Stimulated activated CD4-positive, alpha-beta T cell treated with anti-CD3 and anti-CD28 coated beads, Interleukin-2, amount 100 ng/mL, for 24 hours (primary cell): Measurements from ENCODE around the gene PLCG1.

Source experiments
- DNase-seq, 2 donors: peaks; one replicate each; pipeline ENCODE4 v3.0.0-alpha.2; 2020

The PLCG1 gene

DNA sequence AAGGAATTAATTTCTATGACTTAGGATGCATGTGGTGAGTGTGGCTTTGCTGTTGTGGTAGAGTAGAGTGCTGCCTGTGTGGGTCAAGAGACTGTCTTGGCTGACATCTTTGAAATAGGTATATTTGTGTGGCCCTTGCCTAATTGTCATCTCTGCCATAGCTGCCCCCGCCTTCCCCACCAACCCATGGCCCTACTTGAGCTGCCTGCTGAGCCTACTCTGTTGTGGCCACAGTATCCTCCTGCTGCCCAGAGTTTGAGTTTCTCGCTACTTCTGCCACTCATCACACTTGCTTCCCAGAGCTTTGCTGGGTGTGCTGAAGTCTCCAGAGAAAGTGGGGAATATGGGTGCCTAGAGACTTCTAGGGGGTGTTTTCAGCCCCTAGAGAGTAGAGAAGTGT is 8.0 kb downstream of the PLCG1 start:
- no peak for DNase-seq

DNA sequence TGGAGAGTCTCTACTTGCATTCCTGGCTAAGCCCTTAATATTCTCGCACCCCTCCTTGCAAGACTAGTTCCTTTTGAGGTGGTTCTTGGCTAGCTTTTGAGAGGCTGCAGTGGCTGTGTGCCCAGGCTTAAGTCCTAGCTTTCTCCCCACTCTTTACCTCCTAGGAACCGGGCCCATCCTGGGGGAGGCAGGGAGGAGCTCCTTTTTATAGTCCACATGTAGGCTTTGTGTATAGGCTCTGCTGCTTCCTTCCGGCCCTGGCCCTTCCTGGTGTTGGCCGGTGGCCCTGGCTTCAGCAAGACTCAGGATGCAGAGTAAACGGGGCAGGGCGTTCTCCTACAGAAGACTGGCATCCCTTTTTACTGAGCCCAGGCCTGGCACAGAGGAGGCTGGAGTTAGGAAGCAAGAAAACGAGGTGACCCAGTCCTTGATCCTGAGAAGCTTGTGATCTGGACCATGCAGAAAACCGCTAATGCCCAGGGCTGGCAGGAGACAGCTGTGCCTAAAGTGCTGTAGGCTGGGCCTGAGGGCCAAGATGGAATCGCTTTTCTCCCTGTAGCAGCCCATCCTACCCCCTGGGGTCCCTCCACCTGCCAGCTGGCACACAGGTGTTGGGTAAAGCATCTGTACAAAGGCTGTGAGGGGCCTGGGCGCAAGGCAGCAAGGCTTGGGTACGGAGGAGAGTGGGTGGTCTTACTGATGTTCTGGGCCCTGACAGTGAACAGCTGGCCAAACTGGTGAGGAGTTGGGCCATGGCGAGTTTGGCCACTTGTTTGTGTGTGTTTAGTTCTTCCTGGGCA is 8.7 kb downstream of the PLCG1 start:
- no peak for DNase-seq

DNA sequence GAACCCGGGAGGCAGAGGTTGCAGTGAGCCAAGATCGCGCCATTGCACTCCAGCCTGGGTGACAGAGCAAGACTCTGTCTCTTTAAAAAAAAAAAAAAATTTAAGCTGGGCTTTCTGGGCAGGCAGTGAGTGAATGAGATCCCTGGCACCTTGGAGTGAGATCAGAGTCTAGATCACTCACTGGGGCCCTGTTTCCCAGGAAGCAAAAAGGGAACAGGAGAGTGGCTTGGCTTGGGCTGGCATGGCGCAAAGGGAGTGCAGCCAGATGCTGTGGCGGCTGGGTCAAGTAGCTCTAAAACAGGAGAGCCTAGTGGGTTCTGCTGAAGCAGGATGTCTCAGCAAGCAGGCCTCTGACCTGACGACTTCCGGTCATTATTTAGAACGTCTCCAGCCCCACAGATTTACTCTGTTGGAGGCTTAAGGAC is 10.4 kb downstream of the PLCG1 start:
- no peak for DNase-seq

DNA sequence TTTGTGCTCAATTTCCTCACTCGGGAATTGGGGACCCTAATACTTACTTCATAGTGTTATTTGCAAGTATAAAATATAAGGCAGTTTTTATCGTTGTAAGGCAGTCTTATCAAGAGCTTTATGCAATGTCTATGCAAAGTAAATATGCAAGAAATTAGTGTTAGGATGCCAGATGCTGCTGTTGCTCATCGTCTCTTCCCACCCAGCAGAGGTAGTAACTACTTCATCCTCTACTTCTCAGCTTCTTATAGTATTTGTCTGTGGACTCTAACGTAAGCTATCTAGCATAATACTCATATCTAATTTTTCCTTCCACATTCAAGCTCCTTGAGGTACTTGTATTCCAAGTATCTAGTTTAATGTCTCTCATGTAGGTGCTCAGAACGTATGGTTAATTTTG is 11.6 kb downstream of the PLCG1 start:
- DNase-seq: no peak

DNA sequence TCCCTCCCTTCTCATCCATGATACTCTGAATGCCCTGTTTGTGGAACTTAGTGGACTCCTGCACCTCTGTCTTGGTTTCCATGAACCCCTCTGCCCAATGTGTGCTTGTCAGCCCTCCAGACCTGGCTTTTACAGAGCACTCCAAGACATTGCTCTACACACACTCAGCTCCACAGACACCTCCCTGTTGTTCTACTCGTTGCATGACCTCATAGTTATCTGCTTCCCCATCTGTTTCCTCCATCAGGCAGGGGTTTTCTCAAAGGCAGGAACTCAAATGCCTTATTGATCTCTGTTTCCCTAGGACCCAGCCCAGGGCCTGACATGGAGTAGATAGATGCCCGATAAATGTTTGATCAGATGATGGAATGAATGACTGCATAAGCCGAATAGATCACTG is 13.3 kb downstream of the PLCG1 start:
- no peak for DNase-seq

DNA sequence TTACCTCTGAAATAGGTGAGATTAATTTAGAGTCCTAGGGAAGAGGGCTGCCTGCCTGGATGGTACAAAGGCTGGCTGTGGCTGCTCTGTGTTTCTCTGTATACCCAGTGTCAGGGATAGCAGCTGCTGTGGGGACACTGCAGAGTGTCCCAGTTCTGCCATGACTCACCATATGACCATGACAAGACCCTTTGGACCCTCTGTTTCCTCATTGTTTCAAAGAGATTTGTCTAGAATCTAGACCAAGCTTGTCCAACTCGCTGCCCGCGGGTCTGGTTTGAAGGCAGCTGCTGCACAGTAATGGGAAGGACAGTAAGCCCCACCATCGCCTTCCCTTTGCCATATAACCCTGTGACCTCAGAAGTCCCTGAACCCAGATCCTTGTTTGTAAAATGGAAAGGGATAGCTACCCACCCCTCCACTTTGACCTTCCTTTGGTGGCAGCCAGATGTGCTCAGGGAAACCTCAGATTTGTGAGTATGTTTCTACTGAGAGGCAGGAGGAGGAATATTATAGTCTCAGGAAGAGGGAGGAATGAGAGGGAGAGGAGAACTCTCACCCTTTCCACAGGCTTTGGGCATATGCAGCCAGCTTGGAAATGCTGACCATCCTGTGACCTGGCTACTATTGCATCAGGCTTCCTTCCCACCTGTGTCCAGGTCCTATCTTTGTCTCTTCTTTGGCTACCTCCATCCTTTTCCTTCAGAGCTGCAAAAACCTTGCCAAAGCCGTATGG is 14.0 kb downstream of the PLCG1 start:
- no peak for DNase-seq

DNA sequence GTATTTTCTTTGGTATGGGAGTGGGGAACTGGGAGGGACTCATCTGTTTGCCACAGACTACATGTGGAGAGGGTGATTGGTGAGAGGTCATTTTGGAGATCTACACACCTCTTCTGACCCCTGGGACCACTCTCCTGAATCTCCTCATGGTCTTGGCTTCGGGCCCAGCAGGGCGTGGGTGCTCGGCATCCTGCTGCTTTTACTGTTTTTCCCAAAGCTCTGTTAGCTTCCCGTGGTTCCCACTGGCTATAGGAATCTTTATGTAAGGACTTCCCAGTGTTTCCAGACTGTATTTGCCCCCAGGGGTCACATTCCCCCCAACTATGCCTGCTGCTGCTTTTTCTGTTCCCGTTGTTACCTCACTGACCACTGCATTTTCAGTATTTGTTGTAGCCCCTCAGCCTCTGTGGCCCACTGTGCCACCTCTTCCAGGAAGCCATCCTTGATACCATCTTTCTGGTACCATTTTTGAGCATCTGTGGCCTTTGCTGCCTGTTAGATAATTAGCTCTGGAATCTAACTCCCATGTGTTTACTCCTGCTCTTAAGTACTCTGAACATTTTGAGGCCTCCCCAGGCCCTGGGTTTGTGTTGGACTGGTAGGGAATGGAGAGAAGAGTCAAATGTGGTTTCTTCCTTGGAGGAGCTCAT is 14.9 kb downstream of the PLCG1 start:
- DNase-seq: no peak

DNA sequence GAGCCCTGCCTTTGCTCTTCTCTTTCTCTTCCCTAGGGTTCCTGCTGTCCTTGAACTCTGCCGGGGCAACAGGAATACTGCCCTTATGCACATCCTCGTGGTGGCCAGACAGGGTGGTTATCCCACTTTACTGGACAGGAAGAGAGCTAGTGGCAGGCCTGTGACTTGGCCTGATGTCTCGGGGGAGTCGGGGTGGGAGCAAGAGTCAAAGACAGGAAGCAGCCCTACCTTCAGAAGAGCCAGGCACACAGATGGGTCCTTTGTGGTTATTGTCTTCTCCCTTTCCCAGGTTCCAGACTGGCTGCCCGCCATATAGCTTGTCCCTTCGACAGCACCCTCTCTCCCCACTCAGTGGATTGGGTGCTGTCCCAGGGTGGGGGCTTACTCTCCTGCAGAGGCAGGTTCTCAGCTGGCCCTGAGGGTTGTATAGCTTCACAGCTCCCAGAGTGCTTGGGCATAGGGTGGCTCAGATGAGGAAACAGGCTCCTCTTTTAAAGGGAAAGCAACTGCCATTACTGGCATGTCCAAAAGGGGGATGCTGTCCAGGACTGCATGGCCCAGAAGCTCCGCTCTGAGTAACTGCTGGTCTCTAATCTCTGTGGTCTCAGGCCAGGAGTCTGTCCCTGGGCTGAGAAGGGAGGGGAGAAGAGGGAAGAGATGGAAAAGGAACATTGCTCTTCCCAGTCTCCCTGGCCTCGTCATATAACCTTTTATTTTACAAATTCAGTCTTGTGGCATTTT is 17.3 kb downstream of the PLCG1 start:
- DNase-seq: no peak

DNA sequence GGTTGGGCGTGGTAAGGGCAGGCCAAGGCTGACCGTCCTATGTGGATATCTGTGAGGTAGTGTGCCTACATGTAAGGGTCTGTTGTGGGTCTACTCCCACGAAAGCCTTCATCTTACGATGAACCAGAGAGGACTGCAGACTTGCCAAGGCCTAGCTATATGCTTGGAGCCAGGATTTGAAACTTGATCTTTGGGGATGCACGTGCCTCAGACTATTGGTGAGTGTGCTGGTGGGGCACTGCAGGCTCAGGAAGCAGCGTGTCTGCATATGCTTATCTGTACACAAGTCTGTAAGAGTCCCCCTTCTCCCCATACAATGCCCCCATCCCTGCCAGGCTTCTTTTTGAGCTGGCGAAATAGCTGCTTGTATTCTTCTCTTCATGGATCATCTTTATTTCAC is 17.9 kb downstream of the PLCG1 start:
- DNase-seq: no peak

DNA sequence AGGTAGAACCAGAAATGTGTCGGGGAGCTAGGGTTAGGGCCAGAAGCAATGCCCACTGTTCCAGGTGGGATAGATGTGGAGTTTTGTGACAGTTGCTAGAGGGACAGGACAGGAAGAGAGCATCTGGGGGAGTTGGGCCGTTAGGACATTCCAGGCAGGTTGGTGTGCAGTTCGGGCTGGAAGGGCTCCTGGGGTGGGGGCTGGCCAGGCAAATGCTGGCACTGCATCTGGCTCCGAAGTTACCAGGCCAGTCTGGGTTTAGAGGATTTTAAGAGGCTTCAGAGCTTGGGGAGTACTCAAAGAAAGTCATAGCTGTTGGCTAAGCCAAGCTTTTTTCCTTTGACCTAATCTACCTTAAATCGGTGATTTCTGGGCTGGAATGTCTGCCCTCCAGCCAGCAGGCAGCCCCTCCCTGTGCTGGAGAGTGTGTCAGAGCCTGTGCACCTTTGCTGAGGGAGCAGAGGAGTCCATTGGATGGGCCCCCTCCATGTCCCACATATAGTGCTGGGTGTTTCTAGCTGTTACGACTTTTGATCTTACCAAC is 20.8 kb downstream of the PLCG1 start:
- DNase-seq: no peak

DNA sequence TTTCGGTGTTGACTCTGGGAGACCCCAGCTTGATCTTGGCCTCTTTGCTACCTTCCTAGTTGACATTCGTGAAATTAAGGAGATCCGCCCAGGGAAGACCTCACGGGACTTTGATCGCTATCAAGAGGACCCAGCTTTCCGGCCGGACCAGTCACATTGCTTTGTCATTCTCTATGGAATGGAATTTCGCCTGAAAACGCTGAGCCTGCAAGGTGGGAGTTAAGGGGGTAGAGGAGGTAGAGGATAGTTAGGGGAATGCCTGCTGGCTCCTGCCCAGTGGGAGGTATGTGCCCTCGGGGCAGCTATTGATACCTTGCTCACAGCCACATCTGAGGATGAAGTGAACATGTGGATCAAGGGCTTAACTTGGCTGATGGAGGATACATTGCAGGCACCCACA is 22.2 kb downstream of the PLCG1 start:
- DNase-seq: no peak

DNA sequence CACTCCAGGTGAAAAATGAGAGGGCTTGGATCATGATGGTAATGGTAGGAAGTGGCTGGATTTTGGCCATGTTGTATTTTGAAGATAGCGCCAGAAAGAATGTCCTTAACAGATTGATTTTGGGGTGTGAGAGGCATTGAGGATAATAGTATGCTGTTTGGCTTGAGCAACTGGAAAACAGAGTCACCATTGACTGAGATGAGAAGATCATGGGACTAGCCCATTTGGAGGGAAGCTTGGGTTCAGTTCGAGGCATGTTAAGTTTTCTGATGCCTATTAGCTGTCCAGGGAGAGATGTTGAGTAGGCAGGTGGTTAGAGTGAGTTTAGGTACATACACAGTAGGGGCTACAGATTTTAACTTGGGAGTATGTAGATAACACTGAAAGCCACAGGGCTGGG is 23.3 kb downstream of the PLCG1 start:
- DNase-seq: no peak

DNA sequence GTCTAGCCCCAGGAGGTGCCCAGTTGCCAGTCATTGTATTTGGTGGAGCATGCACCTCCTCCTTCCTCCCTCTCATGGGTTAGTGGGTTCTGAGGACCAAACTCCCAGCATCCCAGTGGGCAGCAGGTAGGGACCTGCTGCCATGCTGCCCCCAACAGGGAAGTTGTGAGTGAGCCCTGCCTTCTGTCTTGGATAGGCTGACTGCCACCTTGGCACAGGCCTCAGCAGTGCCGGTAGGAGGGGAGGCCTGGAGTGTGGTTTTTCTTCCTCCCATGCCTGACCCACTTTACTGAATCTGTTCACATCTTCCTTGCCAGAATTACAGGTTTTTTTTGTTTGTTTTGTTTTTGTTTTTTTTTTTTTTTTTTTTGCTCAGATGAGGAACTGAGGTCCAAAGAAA is 24.5 kb downstream of the PLCG1 start:
- DNase-seq: no peak

DNA sequence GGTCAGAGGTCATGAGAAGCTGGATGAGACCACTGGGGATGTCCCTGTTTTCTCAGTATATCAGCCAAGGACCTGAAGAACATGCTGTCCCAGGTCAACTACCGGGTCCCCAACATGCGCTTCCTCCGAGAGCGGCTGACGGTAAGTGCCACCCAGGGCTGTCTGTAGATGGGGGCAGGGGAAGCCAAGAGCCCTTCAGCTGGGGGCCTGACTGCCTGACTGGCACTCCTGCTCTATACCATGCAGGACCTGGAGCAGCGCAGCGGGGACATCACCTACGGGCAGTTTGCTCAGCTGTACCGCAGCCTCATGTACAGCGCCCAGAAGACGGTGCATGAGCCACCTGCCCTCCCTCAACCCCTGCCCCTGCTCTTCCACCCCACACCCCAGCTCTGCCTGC is 25.1 kb downstream of the PLCG1 start:
- DNase-seq: no peak

DNA sequence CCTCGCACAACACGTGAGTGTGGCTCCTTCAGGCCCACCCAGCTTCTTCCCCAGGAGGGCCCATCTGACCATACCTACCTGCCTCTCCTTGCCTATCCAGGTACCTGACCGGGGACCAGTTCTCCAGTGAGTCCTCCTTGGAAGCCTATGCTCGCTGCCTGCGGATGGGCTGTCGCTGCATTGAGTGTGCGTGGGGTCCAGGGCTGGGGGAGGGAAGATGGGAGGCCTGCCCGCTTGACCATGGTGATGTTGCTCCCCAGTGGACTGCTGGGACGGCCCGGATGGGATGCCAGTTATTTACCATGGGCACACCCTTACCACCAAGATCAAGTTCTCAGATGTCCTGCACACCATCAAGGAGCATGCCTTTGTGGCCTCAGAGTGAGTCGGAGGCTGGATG is 26.5 kb downstream of the PLCG1 start:
- no peak for DNase-seq

DNA sequence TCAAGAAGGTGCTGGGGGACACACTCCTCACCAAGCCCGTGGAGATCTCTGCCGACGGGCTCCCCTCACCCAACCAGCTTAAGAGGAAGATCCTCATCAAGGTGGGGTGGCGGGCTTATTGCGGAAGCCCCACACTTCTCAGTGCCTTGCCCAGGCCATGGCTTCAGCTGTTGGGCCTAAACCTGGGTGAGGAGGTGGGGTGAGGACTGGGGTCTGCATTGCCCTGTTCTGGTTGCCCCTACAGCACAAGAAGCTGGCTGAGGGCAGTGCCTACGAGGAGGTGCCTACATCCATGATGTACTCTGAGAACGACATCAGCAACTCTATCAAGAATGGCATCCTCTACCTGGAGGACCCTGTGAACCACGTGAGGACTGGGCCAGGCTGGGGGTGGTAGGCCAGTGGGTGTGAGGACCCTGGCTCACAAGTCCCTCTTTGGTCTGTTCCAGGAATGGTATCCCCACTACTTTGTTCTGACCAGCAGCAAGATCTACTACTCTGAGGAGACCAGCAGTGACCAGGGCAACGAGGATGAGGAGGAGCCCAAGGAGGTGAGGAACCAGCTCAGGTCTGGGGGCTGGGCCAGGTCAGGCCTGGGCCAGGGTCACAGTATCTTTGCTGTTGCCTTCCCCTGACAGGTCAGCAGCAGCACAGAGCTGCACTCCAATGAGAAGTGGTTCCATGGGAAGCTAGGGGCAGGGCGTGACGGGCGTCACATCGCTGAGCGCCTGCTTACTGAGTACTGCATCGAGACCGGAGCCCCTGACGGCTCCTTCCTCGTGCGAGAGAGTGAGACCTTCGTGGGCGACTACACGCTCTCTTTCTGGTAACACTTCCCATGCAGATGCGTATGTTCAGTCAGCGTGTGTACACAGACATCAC is 27.9 kb downstream of the PLCG1 start:
- no peak for DNase-seq

DNA sequence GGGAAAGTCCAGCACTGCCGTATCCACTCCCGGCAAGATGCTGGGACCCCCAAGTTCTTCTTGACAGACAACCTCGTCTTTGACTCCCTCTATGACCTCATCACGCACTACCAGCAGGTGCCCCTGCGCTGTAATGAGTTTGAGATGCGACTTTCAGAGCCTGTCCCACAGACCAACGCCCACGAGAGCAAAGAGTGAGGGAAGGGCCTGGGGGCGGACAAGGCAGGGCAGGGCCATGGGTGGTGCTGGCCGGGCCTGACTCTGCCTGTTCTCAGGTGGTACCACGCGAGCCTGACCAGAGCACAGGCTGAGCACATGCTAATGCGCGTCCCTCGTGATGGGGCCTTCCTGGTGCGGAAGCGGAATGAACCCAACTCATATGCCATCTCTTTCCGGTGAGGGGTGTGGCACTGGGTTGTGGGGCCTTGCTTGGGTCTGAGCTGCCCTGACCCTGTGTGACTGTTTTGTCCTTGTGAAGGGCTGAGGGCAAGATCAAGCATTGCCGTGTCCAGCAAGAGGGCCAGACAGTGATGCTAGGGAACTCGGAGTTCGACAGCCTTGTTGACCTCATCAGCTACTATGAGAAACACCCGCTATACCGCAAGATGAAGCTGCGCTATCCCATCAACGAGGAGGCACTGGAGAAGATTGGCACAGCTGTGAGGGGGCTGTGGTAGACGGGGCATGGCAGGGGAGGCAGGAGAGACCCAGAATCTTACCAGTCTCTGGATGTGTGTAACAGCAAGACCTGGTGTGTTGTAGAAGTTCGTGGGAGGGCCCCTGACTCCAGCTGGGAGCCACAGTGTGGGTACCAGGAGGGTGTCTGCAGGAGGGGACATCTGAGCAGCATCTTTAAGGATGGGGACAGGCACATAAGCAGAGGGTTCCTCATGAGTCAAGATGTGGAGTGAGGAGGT is 29.1 kb downstream of the PLCG1 start:
- DNase-seq: no peak

DNA sequence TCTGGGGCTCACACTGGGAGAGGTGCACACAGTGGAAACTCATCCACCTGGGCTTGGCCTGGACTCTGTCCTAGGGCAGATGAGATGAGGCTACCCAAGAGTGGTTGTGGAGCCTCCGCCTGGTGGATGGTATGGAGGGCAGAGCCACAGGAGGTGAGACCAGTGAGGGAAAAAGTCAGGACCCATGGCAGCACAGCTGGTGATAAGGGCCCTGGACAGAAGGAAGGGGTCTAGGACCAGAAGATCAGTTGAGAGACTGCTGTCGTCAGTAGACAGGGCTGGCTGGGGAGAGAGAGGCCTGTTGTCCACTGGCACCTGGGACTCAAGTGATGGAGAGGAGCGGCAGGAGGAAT is 29.8 kb downstream of the PLCG1 start:
- DNase-seq: no peak

DNA sequence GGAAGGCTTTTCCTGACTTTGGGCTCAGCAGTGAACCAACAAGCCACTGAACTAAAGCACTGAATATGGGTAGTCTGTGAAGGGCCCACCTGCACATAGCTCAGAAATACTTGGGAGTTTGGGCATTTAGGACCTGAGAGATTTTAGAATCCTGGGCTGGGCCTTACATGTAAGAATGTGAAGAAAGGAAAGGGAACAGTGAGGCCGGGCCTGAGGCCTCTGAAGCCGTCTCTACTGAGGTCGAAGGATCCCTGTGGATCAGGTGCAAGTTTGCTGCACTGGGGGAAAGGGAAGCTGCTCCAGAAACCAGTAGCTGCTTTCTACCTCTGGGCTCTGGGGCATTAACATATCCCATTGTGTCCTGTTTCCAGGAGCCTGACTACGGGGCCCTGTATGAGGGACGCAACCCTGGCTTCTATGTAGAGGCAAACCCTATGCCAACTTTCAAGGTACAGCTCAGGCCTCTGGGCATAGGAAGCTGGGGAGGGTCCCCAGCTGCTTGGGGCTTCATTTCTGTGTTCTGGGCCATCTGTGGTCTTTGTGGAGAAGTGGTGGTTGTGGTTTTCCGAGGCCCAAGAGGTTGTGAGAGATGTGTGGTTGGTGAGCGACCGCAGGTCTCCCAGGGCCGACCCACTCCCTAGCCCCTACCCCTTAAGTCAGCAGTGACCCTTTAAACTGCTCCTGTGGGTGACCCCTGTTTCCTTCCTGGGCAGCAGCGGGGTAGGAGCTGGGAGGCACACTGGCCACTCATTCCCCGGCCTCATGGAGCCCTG is 30.3 kb downstream of the PLCG1 start:
- no peak for DNase-seq
